Inferior parietal cortex (tissue), 1 donor: Measurements from ENCODE around the gene PACRG.

ENCODE experiments used
- DNase-seq: peaks from one replicate; pipeline ENCODE4 v3.0.0-alpha.2; 2016; ENCODE audit errors: extremely low spot score

Gene PACRG

DNA sequence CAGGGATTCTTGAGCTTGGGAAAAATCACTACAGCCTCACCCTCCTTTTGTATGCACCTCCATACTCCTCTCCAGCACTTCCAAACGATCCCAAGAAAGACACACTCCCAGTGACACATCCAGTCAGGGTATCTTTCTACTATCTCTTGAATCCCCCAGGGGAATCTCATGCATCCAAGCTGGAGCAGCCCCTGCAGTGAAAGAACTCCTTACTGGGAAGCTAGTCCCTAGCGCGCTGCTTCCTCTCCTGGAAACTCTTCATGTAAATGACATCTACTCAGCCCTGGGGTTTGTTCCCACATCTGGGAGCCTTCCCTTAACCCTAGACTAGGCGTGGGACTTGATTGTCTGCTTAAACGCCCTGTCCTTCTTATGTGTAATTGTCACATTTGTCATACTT lies 357.7 kb downstream of the PACRG start:
- DNase-seq = no peak

DNA sequence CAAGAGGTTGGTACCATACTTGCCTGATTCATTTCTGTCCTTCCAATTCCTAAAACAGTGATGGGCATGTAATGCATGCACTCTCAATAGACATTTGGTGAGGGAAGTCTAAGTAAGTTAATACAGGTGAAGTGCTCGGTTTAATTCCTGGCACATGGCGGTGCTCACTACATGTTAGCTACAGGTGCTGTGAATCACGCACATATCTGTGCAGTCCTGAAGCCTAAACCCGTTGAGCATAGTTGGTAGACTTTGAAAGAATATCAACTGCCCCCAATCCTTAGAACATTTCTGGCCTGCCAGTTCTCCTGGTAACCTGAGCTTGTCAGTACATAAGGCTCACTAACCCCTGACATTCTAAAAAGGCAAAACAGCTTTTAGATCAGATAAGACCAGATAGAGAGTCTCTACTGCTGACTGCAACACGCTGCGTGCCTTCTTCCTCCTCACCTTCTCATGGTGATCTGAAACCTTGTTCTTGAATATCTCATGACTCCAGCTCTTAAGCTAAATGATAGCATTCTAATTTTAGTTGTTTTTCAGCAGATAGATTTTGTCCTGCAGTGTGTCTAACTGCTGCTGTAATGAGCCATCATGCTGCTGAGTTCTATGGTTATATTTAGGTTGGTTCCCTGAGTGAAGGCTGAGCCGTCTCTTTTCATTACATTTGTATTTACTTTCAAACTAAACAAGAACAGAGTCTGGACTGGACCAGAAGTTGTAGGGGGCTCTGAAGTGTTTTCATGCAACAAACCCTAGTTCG lies 358.3 kb downstream of the PACRG start:
- no peak for DNase-seq

DNA sequence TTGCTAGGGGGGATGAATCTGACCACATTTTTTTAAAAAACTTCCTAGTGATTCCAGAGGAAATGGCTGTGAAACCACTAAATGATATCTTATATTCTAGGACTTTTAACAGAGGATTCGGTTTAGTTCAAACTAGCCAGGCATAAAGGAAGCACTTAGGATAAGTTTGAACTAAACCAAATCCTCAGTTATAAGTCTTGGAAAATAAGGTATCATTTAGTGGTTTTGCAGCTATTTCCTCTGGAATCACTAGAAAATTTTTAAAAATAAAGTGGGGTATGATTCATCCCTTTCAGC lies 358.8 kb downstream of the PACRG start:
- DNase-seq = no peak

DNA sequence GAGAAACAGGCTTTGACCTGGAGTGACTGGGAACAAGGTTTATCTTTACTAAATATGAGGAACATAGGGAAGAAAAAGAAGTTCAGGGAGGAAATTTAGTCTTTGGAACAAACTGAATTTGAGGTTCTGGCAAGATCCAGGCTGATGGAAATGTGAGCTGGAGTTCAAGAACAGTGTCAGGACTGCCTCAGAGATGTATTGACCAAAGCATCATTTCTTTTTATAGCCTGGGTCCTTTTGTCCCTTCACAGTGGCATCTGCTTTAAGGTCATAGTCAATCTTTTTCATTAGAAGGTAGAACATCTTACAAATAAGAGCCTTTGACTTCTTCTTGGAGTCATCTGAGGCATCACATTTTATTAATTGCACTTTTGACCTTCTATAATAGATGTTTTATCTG lies 360.2 kb downstream of the PACRG start:
- no peak for DNase-seq

DNA sequence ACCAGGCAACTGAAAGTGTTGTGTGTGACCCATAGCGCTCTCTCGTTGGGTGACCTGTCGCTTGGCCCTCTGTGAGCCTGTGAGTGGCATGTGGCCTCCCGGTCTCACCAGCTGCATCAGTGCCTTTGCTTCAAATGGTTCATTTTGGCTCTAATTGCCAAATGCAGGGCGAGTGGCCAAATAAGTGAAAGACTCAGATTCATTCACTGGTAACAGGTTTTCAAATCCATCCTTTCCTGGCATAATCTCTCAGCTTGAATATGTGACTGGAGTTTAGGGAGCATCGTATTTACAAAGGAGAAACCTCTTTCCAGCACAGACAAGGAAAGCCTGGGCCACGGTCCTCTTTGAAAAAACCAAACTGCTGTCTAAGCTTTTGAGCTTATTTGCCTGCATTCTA lies 365.1 kb downstream of the PACRG start:
- peak; percentile 36 for DNase-seq

DNA sequence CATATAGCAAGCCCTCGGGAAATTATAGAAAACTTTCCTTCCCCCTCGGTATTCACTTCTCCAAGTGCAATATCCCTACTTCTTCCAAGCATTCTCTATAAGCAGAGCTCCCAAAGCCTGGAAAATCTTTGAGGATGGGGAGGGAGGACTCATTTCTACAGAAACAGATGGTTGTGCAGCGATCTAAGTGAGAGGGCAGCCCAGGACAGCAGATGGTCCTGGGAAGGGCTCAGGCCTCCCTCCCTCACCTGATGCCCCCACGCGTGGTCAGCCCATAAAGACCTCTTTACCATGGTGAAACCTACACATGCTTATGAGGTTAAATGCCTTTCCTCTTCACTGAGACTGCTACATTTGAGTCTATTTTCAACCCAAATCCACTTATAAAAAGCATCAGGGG lies 367.1 kb downstream of the PACRG start:
- no peak for DNase-seq

DNA sequence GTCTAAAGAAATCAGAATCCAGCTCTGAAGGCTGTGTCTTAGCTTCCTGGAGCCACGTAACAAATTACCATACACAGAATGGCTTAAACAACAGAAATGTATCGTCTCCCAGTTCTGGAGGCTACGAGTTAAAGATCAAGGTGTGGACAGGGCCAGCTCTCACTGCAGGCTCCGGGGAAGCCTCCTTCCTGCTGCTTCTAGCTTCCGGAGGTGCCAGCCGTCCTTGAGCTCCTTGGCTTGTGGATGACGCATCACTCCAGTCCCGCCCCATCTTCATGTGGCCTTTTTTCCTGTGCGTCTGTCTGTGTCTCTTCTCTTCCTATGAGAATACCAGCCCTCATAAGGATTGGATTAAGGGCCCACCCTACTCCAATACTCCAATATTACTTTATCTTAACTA lies 367.6 kb downstream of the PACRG start:
- DNase-seq = no peak

DNA sequence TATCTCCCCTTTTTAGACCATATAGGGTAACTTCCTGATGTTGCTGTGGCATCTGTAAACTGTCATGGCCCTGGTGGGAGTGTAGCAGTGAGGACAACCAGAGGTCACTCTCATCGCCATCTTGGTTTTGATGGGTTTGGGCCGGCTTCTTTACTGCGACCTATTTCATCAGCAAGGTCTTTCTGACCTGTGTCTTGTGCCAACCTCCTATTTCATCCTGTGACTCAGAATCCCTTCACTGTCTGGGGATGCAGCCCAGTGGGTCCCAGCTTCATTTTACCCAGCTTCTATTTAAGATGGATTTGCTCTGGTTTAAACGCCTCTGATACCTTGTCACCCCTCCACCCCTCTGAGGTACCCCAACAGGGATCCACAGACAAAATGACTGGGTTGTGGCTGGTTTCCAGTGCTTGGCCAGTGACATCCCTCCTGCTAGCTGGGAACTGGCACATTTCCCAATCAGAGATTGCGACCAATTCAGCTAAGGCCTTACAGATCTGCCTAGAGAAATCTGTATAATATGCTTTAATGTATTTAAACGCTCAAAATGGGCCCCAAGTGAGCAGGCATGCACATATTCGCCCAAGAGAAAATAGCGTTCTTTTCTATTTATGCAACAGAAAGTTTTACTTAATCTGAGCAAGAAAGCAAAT lies 371.2 kb downstream of the PACRG start:
- DNase-seq = no peak

DNA sequence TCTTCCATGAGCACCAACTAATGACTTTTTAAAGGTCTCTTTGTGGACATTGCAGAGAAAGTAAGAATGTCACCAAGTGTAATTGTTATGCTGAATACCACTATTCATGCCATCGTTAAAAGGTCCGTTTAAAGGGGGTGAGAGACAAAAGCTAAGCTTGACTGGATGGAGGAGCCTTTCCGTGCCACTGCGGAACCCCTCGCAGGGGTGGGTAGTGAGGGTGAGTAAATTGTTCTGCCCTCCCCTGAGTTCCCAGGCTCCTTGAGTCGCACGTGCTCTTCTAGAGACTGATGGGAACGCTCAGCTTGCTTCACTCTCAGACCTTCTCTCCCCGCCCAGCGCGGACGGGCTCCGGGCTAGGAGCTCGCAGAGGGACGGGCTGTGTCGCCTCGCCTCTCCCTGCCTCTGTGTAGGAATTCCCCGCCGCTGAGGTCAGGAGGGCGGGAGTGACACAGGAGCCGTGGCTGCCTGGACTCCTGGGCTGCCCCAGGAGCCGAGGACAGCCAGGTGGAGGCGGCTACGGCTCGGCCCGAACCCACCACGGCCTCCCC lies 371.9 kb downstream of the PACRG start:
- no peak for DNase-seq

DNA sequence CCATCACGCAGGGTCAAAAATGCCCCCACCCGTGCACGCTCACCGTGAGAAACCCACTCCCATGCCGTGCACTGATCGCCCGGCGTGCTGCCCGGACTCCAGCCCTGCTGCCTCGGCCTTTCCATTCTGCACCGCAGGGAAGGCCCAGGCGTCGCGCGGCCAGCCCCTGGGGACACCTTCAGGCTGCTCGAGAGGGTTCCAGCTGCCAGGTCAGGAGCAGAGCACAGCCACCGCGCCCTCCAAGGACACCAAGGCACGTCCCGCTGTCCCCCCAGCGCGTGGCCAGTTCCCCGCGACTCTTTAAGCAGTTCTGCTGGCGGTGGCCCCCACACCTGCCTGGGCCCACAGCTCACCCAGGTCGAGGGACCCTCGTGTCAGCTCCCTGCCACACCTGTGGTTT lies 372.5 kb downstream of the PACRG start:
- no peak for DNase-seq

DNA sequence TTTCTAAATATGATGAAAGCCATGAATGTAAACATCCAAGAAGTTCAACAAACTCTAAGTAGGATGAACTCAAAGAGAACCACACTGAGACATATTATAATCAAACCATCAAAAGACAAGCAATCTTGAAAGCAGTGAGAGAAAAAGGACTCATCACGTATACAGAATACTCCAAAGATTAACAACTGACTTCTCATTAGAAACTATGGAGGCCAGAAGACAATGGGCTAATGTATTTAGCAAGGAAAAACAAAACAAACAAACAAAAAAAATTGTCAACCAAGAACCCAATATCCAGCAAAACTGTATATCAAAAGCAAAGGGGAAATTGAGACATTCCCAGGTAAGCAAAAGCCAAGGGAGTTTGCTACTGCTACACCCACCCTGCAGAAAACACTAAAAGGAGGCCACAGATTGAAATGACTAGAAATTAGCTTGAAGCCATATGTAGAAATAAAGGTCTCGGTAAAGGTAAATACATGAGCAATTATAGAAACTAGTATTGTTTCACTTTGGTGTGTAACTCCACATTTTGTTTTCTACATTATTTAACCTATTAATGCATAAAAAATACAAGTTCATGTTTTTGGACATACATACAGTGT lies 385.7 kb downstream of the PACRG start:
- no peak for DNase-seq

DNA sequence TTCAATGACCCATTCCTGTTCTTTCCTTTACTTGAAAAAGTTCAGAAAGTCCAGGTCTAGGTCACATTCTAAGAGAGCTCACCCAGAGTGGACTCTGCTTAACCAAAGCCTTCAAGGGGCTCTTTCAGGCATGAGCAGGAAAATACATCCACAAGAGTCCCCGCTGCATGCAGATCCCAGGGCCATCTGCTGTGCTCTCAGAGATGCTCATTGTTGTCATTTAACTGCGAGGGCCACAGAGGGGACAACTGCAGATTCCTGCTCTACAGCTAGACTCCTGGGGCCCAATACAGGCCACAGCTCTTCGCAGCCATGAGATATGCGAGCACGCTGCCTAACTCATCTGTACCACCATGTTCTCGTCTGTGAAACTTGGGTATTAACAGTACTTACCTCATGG lies 391.2 kb downstream of the PACRG start:
- DNase-seq = no peak

DNA sequence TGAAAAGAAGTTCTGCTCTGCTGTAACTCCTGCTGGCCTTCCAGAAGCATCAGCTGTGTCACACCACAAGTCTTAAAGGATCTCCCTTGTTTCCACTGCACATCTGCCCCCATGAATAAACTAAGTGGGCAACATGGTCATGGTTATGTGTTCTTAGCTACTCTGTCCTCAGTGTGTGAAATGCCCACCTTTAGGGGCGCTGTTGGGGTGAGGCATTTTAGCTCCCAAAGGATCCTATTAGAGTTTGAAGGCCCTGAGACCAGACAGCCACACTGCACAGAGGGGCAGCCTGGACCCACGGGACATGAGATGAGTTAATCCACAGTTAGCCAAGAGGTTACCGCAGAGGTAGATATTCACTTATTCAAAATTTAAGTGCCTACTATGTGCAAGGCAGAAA lies 392.4 kb downstream of the PACRG start:
- no peak for DNase-seq

DNA sequence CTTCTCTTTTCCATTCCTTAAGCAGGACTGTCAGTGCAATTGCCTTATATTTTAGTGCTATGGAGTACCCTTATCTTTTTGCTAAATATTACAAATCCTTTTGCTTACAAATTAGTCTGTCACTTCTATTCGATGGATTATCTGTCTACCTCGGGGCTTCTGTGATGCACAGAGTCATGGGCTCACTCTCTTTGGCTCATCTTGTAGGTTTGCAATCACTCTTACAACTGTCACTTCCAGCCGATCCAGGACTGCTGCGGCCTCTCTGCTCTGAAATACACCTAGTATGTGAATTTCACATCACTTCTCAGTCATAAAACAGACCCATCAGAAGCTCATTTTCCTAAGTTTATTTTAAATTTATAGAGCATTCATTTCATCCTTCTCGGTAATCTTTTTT lies 393.5 kb downstream of the PACRG start:
- DNase-seq = no peak

DNA sequence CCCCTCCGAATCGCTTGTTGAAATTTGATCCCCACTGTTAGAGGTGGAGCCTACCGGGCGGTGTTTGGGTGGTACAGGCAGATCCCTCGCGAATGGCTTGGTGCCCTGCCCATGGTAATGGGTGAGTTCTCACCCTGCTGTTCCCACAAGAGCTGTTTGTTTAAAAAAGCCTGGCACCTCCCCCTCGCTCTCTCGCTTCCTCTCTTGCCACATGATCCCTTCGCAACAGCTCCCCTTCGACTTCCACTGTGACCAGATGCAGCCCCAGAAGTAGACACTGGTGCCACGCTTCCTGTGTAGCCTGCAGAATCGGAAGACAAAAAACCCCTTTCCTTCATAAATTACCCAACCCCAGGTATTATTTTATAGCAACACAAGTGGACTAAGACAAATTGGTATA lies 394.6 kb downstream of the PACRG start:
- DNase-seq = no peak

DNA sequence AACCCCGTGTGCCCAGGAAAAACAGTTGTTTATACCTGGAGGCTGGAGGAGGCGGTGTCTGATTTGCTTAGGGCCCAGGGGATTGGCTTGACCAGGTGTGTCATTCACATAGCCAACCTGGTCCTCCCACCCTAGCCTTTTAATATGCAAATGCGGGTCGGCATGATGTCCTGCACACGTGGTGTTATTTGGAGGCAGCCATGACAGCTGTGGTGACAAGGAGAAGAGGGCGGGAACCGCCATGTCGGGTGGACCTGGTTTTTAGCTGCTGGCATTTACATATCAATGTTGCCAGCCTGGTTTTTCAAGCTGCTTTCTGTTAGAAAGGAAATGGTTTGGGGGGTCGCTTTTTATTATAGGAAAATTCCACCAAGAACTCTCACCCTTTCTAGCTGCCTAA lies 395.3 kb downstream of the PACRG start:
- no peak for DNase-seq

DNA sequence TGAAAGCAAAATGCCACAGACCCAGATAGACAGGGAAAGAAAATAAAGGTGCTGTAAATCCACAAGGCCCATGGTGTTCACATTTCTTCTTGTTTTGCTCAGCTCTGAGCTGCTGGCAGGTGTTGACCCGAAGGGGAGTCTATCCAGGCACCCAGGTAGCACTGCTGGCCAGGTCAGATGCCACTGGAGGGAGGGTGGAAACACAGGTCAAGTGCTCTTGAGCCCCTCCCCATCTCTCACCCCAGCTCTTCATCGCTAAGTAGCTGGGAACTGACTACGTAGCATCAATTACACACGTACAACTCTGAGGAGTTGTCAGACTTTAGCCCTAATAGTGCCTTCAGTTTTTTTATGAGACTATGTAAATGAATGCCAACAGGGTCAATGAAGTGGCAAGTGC lies 399.0 kb downstream of the PACRG start:
- no peak for DNase-seq

DNA sequence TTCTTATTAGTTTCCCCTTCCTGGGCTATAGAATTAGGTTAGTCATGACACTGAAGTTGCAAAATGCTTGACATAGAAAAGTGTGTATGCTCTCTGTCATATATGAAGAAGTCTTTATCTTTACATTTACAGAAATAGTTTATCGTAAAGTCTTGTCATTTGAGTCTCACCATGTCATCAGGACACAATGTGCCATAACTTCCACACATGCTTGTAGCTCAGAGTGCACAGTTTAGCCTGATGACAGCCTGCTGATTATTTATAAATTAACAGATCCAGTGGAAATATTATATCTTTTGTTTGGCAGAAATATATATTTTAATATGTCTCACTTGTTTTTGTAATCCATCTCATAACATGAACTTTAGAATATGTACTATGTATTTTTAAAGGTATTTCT lies 399.8 kb downstream of the PACRG start:
- DNase-seq = no peak

DNA sequence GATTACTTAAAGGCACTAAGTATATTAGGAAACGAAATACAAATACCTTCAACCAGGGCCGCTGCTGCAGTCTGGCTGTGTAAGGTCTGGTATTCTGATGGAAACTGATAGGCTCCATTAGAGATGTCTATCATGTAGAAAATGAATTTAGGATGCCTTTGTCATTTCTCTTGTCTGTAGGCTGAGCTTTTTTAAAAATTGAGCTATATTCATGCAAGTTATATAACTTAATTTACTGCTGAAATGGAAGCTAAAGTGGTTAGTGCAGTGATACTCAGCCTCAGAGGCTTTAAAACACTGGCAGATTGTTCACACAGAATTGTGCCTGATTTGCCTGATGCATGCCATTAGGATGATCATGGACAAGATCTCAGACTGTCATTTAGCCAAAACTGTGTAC lies 400.6 kb downstream of the PACRG start:
- DNase-seq = no peak

DNA sequence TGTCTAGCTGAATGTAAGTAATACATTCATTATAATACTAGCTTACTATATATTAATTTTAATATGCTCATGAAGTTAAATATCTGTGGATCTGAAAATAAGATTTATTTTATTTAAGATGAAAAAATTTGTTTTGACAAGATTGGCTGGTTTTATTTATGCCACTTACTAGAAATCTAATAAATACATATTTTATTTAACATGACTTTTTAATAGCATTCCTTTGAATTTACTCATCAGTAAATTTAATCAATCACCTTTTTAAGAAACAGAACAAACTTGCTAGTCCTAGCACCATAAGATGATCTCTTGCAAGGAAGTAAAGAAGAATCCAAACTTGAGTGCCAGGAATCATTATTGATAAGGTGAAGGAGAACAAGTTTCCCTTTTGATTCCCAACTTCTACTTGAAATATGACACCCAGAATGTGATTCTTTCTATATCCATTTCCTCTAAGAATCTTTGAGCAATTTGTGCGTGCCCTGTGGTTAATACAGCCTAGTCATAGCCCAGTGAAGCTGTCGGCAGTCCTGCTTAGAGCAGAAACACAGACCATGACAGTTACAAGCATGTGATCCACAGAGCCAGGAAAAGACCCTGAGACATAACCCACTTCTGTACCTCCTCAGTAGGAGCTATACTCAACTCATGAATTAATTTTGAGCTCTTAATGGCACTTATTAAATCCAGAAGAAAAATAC lies 404.4 kb downstream of the PACRG start:
- DNase-seq = no peak

DNA sequence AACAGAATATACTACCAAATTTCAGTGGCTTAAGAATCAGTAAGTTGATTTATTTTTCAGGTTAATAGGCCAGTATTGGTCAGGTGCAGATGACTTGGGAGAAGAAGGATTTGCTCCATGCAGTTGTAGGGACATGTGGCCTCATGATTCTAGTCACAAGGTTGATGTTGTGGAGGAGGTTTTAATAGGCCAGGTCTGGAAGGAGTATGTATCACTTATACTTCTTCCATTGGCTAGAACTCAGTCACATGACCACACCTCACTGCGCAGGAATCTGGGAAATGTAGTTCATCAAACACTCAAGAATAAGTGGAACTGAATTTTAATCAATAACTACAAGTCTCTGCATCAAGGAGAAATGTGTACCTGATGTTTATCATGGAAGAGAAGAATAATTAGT lies 405.2 kb downstream of the PACRG start:
- no peak for DNase-seq

DNA sequence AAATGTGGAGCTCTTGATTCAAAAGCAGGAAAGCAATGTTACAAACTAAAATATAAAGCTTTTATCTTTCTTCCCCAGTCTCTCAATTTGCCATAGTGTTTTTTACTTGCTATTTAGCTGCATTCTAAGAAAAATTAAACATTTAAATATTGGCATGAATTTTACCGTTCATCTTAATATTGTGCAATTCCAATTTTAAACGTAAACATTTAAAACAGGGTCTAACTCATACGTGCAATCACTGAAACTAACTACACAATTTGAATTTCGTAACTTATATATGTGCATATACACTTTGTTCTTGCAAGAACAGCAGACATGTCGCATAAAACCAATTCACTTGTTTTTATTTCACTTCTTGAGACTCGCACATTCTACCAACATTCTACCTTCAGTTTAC lies 405.9 kb downstream of the PACRG start:
- DNase-seq = no peak
